ENCODE data around the gene BTBD2.
A peak's percentile ranks its signal among the peaks of the same experiment; 100 is the strongest.
"Not testable (repeated sequence)": the region's sequence is repeated elsewhere in the genome, so short reads cannot be mapped to it uniquely, and the experiment has no call there.

BTBD2 gene

DNA sequence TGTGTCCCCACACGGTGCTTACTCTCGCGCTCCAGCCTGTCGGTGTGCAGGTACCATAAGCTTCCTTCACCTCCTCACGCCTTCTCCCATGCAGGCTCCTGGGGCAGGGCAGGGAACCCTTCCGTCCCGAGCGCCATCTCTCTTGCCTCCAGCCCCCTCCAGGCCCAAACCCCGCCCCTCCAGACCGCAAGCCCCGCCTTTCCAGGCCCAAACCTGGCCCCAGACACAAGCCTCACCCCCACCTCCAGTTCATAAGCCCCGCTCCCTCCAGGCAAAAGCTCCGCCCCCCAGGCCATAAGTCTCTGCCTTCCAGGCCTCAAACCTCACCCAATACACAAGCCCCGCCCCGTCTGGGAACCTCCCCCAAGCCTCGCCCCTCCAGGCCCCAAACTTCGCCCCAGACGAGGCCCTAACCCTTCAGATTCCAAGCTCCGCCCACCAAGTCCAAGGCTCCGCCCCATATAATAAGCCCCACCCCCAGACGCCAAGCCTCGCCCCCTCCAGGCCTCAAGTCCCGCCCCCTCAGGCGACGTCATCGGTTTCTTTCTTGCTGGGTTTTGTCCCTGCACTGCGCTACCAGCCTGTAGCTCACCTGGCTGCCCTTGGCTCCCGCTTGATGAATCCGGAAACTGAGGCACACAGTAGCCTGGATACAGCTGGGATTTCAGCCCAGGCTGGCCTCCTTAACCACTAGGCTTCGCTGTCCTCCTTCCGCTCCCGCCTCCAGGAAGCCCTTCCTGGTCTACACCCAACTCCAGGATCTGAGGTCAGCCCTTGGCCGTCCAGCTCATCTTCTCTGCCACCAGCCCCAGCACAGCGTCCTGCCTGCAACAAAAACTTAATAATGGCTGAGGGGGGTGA lies 19.4 kb upstream of the BTBD2 start:
- TF ChIP-seq, protein P1, sequence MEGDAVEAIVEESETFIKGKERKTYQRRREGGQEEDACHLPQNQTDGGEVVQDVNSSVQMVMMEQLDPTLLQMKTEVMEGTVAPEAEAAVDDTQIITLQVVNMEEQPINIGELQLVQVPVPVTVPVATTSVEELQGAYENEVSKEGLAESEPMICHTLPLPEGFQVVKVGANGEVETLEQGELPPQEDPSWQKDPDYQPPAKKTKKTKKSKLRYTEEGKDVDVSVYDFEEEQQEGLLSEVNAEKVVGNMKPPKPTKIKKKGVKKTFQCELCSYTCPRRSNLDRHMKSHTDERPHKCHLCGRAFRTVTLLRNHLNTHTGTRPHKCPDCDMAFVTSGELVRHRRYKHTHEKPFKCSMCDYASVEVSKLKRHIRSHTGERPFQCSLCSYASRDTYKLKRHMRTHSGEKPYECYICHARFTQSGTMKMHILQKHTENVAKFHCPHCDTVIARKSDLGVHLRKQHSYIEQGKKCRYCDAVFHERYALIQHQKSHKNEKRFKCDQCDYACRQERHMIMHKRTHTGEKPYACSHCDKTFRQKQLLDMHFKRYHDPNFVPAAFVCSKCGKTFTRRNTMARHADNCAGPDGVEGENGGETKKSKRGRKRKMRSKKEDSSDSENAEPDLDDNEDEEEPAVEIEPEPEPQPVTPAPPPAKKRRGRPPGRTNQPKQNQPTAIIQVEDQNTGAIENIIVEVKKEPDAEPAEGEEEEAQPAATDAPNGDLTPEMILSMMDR (IDR thresholded peaks at IDR 0.05; ENCODE audit: borderline replicate concordance, control extremely low read depth, extremely low read depth, insufficient read depth, missing control alignments) = no peak
- in situ Hi-C loops (cut with MboI; ENCODE audit: low sequenced_read_pairs, unreplicated experiment) = no loop called here
- DNase-seq (ENCODE audit: low spot score) = peak; percentile 73

DNA sequence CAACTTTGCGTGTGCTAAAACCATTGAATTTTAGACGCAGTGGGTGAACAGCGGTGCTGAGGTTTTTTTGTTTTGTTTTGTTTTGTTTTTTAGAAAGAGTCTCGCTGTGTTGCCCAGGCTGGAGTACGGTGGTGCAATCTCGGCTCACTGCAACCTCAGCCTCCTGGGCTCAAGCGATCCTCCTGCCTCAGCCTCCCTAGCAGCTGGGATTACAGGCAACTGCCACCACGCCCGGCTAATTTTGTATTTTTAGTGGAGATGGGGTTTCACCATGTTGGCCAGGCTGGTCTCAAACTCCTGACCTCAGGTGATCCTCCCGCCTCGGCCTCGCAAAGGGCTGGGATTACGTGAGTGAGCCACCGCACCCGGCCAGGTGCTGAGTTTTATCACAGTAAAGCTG lies 18.7 kb upstream of the BTBD2 start:
- DNase-seq (ENCODE audit: low spot score); in situ Hi-C loops (cut with MboI; ENCODE audit: low sequenced_read_pairs, unreplicated experiment): not testable (repeated sequence)

DNA sequence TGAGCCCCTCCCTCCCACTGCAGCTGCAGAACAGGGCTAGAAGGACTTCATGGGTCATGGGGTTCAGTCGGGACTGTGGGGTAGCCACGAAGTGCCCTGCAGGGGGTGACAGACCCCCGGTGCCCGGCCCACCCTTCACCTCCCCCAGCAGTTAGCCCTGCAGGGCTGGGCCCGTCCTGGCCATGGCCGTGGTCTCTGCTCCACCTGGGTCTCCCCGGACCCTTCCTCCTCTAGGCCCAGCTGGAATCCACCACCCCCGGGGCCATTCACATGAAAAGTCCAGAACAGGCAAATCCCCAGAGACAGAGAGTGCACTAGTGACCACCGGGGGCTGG lies 18.3 kb upstream of the BTBD2 start:
- no peak for DNase-seq (ENCODE audit: low spot score)
- in situ Hi-C loops (cut with MboI; ENCODE audit: low sequenced_read_pairs, unreplicated experiment) = no loop called here
- TF ChIP-seq, protein P1 (IDR thresholded peaks at IDR 0.05; ENCODE audit: borderline replicate concordance, control extremely low read depth, extremely low read depth, insufficient read depth, missing control alignments) = no peak

DNA sequence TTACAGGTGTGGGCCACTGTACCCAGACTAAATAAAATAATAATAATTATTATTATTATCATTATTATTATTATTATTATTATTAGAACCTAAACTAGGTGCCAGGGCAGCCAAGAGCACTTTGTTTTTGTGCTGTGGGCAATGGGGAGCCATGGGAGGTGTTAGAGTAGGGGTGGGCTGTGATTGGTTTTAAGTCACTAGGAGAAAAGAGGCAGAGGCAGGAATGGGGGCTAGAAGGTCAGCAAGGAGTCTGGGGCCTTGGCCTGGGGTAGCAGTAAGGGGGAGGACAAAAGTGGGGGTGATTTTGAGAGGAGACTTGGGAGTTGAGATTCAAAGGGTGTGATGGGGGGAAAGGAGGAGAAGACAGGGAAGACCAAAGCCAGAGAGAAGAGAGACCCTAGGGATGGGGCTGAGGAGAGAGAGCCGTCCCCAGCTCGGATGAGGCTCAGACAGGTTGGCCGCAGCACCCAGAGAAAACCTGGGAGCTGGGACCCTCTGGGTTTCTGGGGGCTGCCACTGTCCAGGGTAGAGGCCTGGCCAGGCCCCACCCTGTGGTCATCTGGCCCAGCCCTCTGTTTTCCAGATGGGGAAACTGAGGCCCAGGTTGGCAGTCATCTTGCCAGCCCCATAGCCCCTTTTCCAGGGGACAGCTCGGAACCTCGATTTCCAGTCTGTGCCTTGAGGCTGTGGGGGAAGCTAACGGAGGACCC lies 17.8 kb upstream of the BTBD2 start:
- DNase-seq (ENCODE audit: low spot score) = no peak
- TF ChIP-seq, protein P1 (IDR thresholded peaks at IDR 0.05; ENCODE audit: borderline replicate concordance, control extremely low read depth, extremely low read depth, insufficient read depth, missing control alignments) = no peak
- in situ Hi-C loops (cut with MboI; ENCODE audit: low sequenced_read_pairs, unreplicated experiment) = no loop called here

DNA sequence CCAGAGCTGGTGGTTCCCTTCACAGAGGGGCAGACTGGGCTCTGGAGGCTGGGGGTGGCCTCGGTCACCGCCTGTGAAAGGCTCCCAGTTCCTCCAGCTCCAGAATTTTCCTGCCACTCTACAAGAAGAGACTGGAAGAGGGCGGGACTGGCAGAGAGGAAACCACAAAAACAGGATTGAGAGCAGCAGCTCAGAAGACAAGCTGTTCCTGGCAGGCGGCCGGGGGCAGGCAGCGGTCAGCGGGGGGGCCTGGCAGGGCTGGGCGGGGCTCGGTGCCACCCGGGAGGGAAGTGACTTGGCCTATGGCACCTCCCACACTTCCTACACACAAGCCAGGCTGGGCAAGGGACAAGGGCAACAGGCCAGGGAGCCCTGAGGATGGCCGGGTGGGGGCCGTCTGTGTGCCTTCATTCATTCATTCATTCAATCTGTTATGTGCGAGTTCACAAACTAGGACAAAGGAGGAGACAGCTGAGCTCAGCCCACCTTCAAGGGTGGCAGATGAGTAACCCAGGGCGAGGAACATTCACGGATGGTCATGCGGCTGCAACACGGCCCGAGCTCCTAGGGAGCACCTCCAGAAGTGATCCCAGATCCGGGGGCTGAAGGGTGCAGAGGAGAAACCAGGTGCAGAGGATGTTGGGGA lies 16.9 kb upstream of the BTBD2 start:
- in situ Hi-C loops (cut with MboI; ENCODE audit: low sequenced_read_pairs, unreplicated experiment) = no loop called here
- DNase-seq (ENCODE audit: low spot score) = no peak
- TF ChIP-seq, protein P1 (IDR thresholded peaks at IDR 0.05; ENCODE audit: borderline replicate concordance, control extremely low read depth, extremely low read depth, insufficient read depth, missing control alignments) = no peak

DNA sequence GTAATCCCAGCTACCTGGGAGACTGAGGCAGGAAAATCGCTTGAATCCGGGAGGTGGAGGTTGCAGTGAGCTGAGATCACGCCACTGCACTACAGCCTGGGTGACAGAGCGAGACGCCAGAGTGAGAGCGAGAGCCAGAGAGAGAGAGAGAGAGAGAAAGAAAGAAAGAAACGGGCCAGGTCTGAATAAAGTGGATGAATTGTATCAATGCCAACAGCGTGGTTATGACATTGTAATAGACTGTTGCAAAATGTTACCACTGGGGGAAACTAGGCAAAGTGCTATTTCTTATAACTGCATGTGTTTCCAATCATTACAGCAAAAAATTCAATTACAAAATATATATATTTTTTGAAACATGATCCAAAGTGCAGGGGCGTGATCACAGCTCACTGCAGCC lies 11.8 kb upstream of the BTBD2 start:
- no peak for DNase-seq (ENCODE audit: low spot score)
- TF ChIP-seq, protein P1 (IDR thresholded peaks at IDR 0.05; ENCODE audit: borderline replicate concordance, control extremely low read depth, extremely low read depth, insufficient read depth, missing control alignments) = no peak

DNA sequence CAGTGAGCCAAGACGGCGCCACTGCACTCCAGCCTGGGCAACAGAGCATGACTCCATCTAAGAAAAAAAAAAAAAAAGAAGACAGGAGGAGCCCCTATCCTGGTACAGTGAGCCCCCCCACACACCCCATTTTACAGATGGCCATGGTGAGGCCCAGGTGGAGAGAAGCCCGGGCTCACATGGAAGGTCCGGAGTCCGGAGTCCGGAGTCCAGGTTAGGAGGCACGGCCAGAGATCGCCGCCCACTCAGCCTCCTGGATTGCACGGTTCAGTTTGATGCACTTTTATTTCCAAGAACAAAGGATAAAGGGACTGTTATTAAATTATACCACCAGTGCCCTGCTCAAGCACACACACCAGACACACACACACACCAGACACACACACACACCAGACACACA lies 11.3 kb upstream of the BTBD2 start:
- DNase-seq (ENCODE audit: low spot score) = no peak
- in situ Hi-C loops (cut with MboI; ENCODE audit: low sequenced_read_pairs, unreplicated experiment) = no loop called here
- TF ChIP-seq, protein P1 (IDR thresholded peaks at IDR 0.05; ENCODE audit: borderline replicate concordance, control extremely low read depth, extremely low read depth, insufficient read depth, missing control alignments) = no peak

More for the DNA sequence above, 11.8 kb upstream of the BTBD2 start:
- in situ Hi-C loops (cut with MboI; ENCODE audit: low sequenced_read_pairs, unreplicated experiment) = no loop called here

Data from GM13976 (cell line).